Endothelial cell of umbilical vein (primary cell): ENCODE results near the gene SSUH2. TPM values are rescaled to one million over a fixed set of nuclear protein-coding genes. Genes with fewer than 3 reads are reported as not detected.

ENCODE experiments used
- BruUV-seq: library from RNA; stranded (reverse); fragments of 400-500 nt; replicated peaks from 2 replicates; lab custom pipeline; 2021; lab: Mats Ljungman, UMichigan
- CTCF ChIA-PET: fragments of 300-600, 350-600 bp; sonication (Branson Sonifier 250); formaldehyde crosslinking; loops from one replicate; lab custom pipeline; 2021; ENCODE audit warnings: antibody characterized with exemption, inconsistent platforms; lab: Charles Lee
- POLR2A ChIA-PET: fragments of 300-600, 350-600 bp; sonication (Branson Sonifier 250); formaldehyde crosslinking; loops from one replicate; lab custom pipeline; 2021; ENCODE audit warnings: antibody characterized with exemption, inconsistent platforms; lab: Charles Lee
- DNase-seq: peaks from one replicate; pipeline ENCODE4 v3.0.0-alpha.2; 2011; ENCODE audit warnings: low read depth, low spot score
- FAIRE-seq: peaks from 2 replicates; lab custom pipeline; 2011; peaks lifted over from hg19 to GRCh38; lab: Jason Lieb, UNC
- H2AFZ ChIP-seq: 2 replicates; pipeline ENCODE4 v1.6.0; 2012; ENCODE audit warnings: low read depth, low read length, control low read depth, inconsistent platforms
- H3K27ac ChIP-seq: 2 replicates; pipeline ENCODE4 v1.5.1; 2011; ENCODE audit warnings: low read depth, mild to moderate bottlenecking, control low read depth, low read length, moderate library complexity; ENCODE audit not compliant: insufficient read depth
- H3K27me3 ChIP-seq, 2 experiments: 2 replicates each; pipeline versions ENCODE4 v1.6.0 to v1.6.1; 2011; ENCODE audit warnings: low read length in 2 of 2, mixed read lengths in 1 of 2; ENCODE audit not compliant: control insufficient read depth in 2 of 2, insufficient read depth in 2 of 2
- H3K36me3 ChIP-seq, 2 experiments: 2 replicates in 1 of 2; 3 replicates in 1 of 2; pipeline ENCODE4 v1.5.1; 2011; ENCODE audit warnings: low read length in 2 of 2, mild to moderate bottlenecking in 1 of 2, moderate library complexity in 1 of 2; ENCODE audit not compliant: control insufficient read depth in 2 of 2, insufficient read depth in 2 of 2; ENCODE audit errors: extremely low read depth in 1 of 2
- H3K4me1 ChIP-seq: 3 replicates; pipeline ENCODE4 v1.5.1; 2011; ENCODE audit warnings: mild to moderate bottlenecking, low read length; ENCODE audit not compliant: control insufficient read depth, insufficient read depth; ENCODE audit errors: extremely low read depth
- H3K4me2 ChIP-seq: 2 replicates; pipeline ENCODE4 v1.6.1; 2011; ENCODE audit warnings: low read length, control low read depth, mixed read lengths; ENCODE audit not compliant: insufficient read depth
- H3K4me3 ChIP-seq, 3 experiments: fragments of 200-600 bp in 1 of 3; sonication (generic), shearing (Covaris generic) in 1 of 3; replicated peaks in 1 of 3; 2 replicates each; pipeline ENCODE4 v1.5.1; 2011 to 2016; ENCODE audit warnings: control low read depth in 3 of 3, low read length in 3 of 3, mild to moderate bottlenecking in 2 of 3, inconsistent platforms in 1 of 3, low read depth in 1 of 3, moderate library complexity in 1 of 3; ENCODE audit not compliant: insufficient read depth in 1 of 3
- H3K79me2 ChIP-seq: 2 replicates; pipeline ENCODE4 v1.6.0; 2012; ENCODE audit warnings: low read length, inconsistent platforms; ENCODE audit not compliant: control insufficient read depth, insufficient read depth
- H3K9ac ChIP-seq: replicated peaks from 2 replicates; pipeline ENCODE3; 2011; ENCODE audit warnings: low read length, control low read depth; ENCODE audit not compliant: insufficient read depth; ENCODE audit errors: extremely low read depth
- H3K9me1 ChIP-seq: replicated peaks from 3 replicates; pipeline ENCODE4 v1.6.0; 2011; ENCODE audit warnings: mild to moderate bottlenecking, low read length; ENCODE audit not compliant: control insufficient read depth, insufficient read depth; ENCODE audit errors: extremely low read depth
- H3K9me3 ChIP-seq: replicated peaks from 2 replicates; pipeline ENCODE4 v1.5.1; 2012; ENCODE audit warnings: low read length, inconsistent platforms; ENCODE audit not compliant: control insufficient read depth, insufficient read depth
- H4K20me1 ChIP-seq: replicated peaks from 2 replicates; pipeline ENCODE3; 2011; ENCODE audit warnings: mild to moderate bottlenecking, low read length; ENCODE audit not compliant: control insufficient read depth, insufficient read depth; ENCODE audit errors: extremely low read depth
- CTCF ChIP-seq, 2 donors: IDR thresholded peaks; 1 replicate in 1 of 2; 2 replicates in 1 of 2; pipeline ENCODE4 v1.5.1; 2011; ENCODE audit warnings: low read length in 2 of 2, mild to moderate bottlenecking in 2 of 2, moderate library complexity in 2 of 2, control low read depth in 1 of 2, inconsistent platforms in 1 of 2, low read depth in 1 of 2; ENCODE audit not compliant: insufficient read depth in 1 of 2; ENCODE audit errors: extremely low read depth in 1 of 2
- EZH2 ChIP-seq: IDR thresholded peaks from 2 replicates; pipeline ENCODE4 v1.6.1; 2012; ENCODE audit warnings: borderline replicate concordance, low read depth, mild to moderate bottlenecking, moderate library complexity, low read length, inconsistent platforms; ENCODE audit not compliant: severe bottlenecking
- FOS ChIP-seq: IDR thresholded peaks from 2 replicates; pipeline ENCODE4 v1.6.1; 2011; ENCODE audit warnings: mild to moderate bottlenecking, low read length, moderate library complexity, borderline replicate concordance; ENCODE audit not compliant: insufficient read depth
- GATA2 ChIP-seq: IDR thresholded peaks from 2 replicates; pipeline ENCODE4 v1.7.0; 2011; ENCODE audit warnings: low read depth, mild to moderate bottlenecking, moderate library complexity, mixed read lengths, low read length; ENCODE audit not compliant: insufficient read length, insufficient read depth
- JUN ChIP-seq: IDR thresholded peaks from 2 replicates; pipeline ENCODE4 v1.6.1; 2011; ENCODE audit warnings: borderline replicate concordance, low read depth; ENCODE audit not compliant: insufficient read length, insufficient read depth
- MAX ChIP-seq: IDR thresholded peaks from 2 replicates; pipeline ENCODE4 v1.6.1; 2011; ENCODE audit not compliant: insufficient read depth, insufficient read length
- MYC ChIP-seq: IDR thresholded peaks from one replicate; pipeline ENCODE4 v1.6.1; 2011; ENCODE audit warnings: mild to moderate bottlenecking, low read depth, low read length
- POLR2A ChIP-seq: IDR thresholded peaks from 2 replicates; pipeline ENCODE4 v1.6.1; 2012; ENCODE audit warnings: low read depth, mild to moderate bottlenecking, control low read depth, low read length
- POLR2AphosphoS5 ChIP-seq: IDR thresholded peaks from 2 replicates; pipeline ENCODE4 v1.6.1; 2012; ENCODE audit warnings: low read depth, mild to moderate bottlenecking, control low read depth, low read length, moderate library complexity; ENCODE audit not compliant: insufficient read depth
- dilution Hi-C: fragments of 300-500 bp; cut with MboI; formaldehyde crosslinking; loops from one replicate; pipeline ENCODE4 v1.15.0; 2019; ENCODE audit warnings: low sequenced_read_pairs; ENCODE audit not compliant: extremely low pct_ligation_motif_present
- intact Hi-C: fragments of 100-400 bp; cut with micrococcal nuclease; formaldehyde crosslinking; loops from one replicate; pipeline ENCODE4 v1.10.0; 2022
- polyA plus RNA-seq, 4 experiments: library from polyadenylated mRNA; depleted of rRNA in 3 of 4; stranded (reverse) in 3 of 4; unstranded in 1 of 4; fragments of >200 nt; gene quantifications; 2 replicates each; pipeline versions ENCODE4 v1.2.1 to v1.2.3, GENCODE V29; 2011 to 2012; ENCODE audit warnings: missing spikeins in 1 of 4
- total RNA-seq: library from RNA; stranded (reverse); gene quantifications from 2 replicates; pipeline ENCODE4 v1.2.3, GENCODE V29; 2021

The SSUH2 gene
- total and polyA plus RNA-seq, 2 donors (not counting 3 experiments of a cell fraction or from before 2014, with no cell fraction given), result 0.44 TPM; not detected in 1

- Histone ChIP-seq H3K9me3 (no peaks in the 10 kb centered on the region), H3K27ac (no peak overlapping the region), H3K4me3 (no peak overlapping the region), H3K4me2 (no peak overlapping the region), H3K4me1 (no peaks in the 10 kb centered on the region), H3K79me2 (no peaks in the 10 kb centered on the region), H3K9me1 (no peaks in the 10 kb centered on the region), H3K36me3 (no peaks in the 10 kb centered on the region), H3K27me3 (no peaks in the 10 kb centered on the region), H3K9ac (no peak overlapping the region), H2AFZ (no peak overlapping the region), H4K20me1 (no peaks in the 10 kb centered on the region)
- intact Hi-C loops (no loop called here), dilution Hi-C loops (no loop called here)
- no peak for FAIRE-seq
- CTCF ChIA-PET, result interaction anchor here (1.0 to 1.9 kb wide), 4 partner anchors 8 to 215 kb away, joined by 4 to 7 read pairs (median 6); no protein-coding TSS in a partner anchor
- no TSS peak for BruUV-seq
- DNase-seq, result no peak
- POLR2A ChIA-PET, result no interaction called here
- TF ChIP-seq EZH2 (no peak), POLR2A (no peak), CTCF (IDR thresholded peaks at IDR 0.05; ENCODE audit: extremely low read depth in 1 of 2, insufficient read depth in 1 of 2, low read depth in 1 of 2, low read length in 2 of 2) (no peak), POLR2AphosphoS5 (no peak), FOS (no peak), JUN (no peak), GATA2 (no peak), MAX (no peak), MYC (no peak)
Measured at GRCh38 chr3:8632402-8633237, 12.0 kb downstream of the SSUH2 start.
